HEK293T (cell line): Measurements from ENCODE around the gene GZMM.

Experiments
- CTCF ChIA-PET: fragments of 350-600 bp; formaldehyde crosslinking; extraction: SDS; loops from one replicate; lab custom pipeline; 2021; ENCODE audit warnings: antibody characterized with exemption, inconsistent platforms; lab: Yijun Ruan, JAX
- POLR2A ChIA-PET: fragments of 350-600 bp; formaldehyde crosslinking; extraction: SDS; loops from one replicate; lab custom pipeline; 2020; ENCODE audit warnings: antibody characterized with exemption, inconsistent platforms; lab: Yijun Ruan, JAX
- DNase-seq: peaks from one replicate; pipeline ENCODE4 v3.0.0; 2012; ENCODE audit warnings: mixed read lengths; ENCODE audit errors: extremely low spot score
- FOXK2 ChIP-seq: fragments of 450-650 bp; IDR thresholded peaks from 2 replicates; pipeline ENCODE4 v1.6.1; 2016; ENCODE audit warnings: mild to moderate bottlenecking
- FOXM1 ChIP-seq: fragments of 450-650 bp; IDR thresholded peaks from 2 replicates; pipeline ENCODE4 v1.6.1; 2017; ENCODE audit warnings: mild to moderate bottlenecking, borderline replicate concordance
- TARDBP ChIP-seq: fragments of 450-650 bp; IDR thresholded peaks from 2 replicates; pipeline ENCODE4 v1.6.1; 2016
- ZNF384 ChIP-seq: fragments of 450-650 bp; IDR thresholded peaks from 2 replicates; pipeline ENCODE4 v1.6.1; 2016

GZMM gene

GRCh38 chr19:597406-598315 lies 53.8 kb downstream of the GZMM start:
- CTCF ChIA-PET, result interaction anchor here (0.6 kb wide), 1 partner anchor 44 kb away, joined by 3 read pairs; no protein-coding TSS in a partner anchor
- DNase-seq, result no peak

More at GRCh38 chr19:597406-598315, 53.8 kb downstream of the GZMM start:
- TF ChIP-seq TARDBP (no peak), FOXK2 (no peak), ZNF384 (no peak), FOXM1 (peak; percentile 96)
- POLR2A ChIA-PET, result no interaction called here
